Neural progenitor cell (in vitro differentiated cells): ENCODE results near the gene UBXN1.
"Not testable (repeated sequence)": the region's sequence is repeated elsewhere in the genome, so short reads cannot be mapped to it uniquely, and the experiment has no call there.

Experiments used
- EZH2 ChIP-seq: fragments of 200-600 bp; sonication (generic); IDR thresholded peaks from 2 replicates; pipeline ENCODE4 v1.6.1; 2017; ENCODE audit warnings: antibody characterized with exemption, mild to moderate bottlenecking, moderate library complexity
- EZH2phosphoT487 ChIP-seq: fragments of 200-600 bp; sonication (generic); IDR thresholded peaks from 2 replicates; pipeline ENCODE4 v1.6.1; 2017; ENCODE audit warnings: antibody characterized with exemption
- TF ChIP-seq, protein P1 (sequence below): fragments of 200-600 bp; sonication (generic); IDR thresholded peaks from 2 replicates; pipeline ENCODE4 v1.5.1; 2017; ENCODE audit warnings: antibody characterized with exemption, mild to moderate bottlenecking

DNA sequence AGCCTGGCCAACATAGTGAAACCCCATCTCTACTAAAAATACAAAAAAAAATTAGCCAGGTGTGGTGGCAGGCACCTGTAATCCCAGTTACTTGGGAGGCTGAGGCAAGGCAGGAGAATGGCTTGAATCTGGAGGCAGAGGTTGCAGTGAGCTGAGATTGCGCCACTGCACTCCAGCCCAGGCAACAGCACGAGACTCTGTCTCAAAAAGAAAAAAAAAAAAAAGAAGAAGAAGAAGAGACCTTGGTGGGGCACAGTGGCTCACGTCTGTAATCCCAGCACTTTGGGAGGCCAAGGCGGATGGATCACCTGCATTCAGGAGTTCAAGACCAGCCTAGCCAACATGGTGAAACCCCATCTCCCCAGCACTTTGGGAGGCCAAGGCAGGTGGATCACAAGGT lies 25.0 kb upstream of the UBXN1 start:
- TF ChIP-seq, protein P1, sequence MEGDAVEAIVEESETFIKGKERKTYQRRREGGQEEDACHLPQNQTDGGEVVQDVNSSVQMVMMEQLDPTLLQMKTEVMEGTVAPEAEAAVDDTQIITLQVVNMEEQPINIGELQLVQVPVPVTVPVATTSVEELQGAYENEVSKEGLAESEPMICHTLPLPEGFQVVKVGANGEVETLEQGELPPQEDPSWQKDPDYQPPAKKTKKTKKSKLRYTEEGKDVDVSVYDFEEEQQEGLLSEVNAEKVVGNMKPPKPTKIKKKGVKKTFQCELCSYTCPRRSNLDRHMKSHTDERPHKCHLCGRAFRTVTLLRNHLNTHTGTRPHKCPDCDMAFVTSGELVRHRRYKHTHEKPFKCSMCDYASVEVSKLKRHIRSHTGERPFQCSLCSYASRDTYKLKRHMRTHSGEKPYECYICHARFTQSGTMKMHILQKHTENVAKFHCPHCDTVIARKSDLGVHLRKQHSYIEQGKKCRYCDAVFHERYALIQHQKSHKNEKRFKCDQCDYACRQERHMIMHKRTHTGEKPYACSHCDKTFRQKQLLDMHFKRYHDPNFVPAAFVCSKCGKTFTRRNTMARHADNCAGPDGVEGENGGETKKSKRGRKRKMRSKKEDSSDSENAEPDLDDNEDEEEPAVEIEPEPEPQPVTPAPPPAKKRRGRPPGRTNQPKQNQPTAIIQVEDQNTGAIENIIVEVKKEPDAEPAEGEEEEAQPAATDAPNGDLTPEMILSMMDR: not testable (repeated sequence)
- TF ChIP-seq EZH2, EZH2phosphoT487: not testable (repeated sequence)
